ENCODE measurements around the gene APPBP2.
"Not testable (repeated sequence)": the region's sequence is repeated elsewhere in the genome, so short reads cannot be mapped to it uniquely, and the experiment has no call there.

APPBP2 gene, protein sequence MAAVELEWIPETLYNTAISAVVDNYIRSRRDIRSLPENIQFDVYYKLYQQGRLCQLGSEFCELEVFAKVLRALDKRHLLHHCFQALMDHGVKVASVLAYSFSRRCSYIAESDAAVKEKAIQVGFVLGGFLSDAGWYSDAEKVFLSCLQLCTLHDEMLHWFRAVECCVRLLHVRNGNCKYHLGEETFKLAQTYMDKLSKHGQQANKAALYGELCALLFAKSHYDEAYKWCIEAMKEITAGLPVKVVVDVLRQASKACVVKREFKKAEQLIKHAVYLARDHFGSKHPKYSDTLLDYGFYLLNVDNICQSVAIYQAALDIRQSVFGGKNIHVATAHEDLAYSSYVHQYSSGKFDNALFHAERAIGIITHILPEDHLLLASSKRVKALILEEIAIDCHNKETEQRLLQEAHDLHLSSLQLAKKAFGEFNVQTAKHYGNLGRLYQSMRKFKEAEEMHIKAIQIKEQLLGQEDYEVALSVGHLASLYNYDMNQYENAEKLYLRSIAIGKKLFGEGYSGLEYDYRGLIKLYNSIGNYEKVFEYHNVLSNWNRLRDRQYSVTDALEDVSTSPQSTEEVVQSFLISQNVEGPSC

DNA sequence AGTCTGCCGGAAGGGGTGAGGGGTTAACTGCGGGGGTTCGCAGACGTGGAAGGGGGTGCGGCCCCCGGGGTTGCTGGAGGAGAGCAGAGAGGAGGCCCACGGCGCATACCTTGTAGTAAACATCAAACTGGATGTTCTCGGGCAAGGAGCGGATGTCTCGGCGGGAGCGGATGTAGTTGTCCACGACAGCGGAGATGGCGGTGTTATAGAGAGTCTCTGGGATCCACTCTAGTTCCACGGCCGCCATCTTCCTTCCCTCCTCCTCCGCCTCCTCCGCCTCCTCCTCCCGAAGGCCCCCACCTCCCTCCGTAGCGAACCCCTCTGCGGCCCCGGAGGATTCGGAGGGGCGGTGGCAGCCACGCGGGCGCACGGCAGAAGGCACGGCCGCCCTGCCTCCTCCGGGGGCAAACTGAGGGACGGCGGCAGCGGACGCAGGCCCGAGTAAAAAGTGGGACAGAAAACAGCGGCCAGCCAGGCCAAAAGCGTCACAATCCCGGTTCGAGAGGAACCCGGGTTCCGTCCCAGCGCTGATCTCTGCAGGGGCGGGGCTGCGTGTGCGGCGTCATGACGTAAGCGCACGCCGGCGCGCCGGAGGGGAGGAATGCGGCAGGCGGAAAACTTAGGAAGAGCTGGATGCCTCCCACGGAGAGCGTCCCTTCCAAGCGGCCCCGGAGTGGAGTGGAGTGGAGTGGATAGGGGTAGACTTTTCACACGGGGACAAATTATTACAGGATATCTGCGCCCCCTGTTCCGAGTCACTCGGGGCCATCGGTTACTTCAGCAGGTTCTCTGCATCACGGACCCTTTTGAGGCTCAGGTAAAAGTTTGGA lies at the start of gene APPBP2:
Gene APPBP2 (minus strand): TSS at position 558 of the 830 bp plus-strand sequence. CDS start 311 bp downstream, at position 247.
- H3K4me1 Mint-ChIP-seq (ENCODE audit: low read depth), result peaks cover 17% of the 10 kb centered on the region
- H3K27ac Mint-ChIP-seq, result peak within 1 kb of the TSS; percentile 98
- H3K27me3 Mint-ChIP-seq, result peaks cover under 1% of the 10 kb centered on the region
- intact Hi-C loops (cut with micrococcal nuclease), result loop anchor here (1.0 to 10.0 kb wide), 3 partner anchors 49 to 116 kb away; no protein-coding TSS in a partner anchor
- H3K4me3 Mint-ChIP-seq, result peak within 1 kb of the TSS; percentile 99
- no peaks in the 10 kb centered on the region for H3K9me3 Mint-ChIP-seq
- H3K36me3 Mint-ChIP-seq (ENCODE audit: low read depth), result peaks cover 31% of the 10 kb centered on the region

DNA sequence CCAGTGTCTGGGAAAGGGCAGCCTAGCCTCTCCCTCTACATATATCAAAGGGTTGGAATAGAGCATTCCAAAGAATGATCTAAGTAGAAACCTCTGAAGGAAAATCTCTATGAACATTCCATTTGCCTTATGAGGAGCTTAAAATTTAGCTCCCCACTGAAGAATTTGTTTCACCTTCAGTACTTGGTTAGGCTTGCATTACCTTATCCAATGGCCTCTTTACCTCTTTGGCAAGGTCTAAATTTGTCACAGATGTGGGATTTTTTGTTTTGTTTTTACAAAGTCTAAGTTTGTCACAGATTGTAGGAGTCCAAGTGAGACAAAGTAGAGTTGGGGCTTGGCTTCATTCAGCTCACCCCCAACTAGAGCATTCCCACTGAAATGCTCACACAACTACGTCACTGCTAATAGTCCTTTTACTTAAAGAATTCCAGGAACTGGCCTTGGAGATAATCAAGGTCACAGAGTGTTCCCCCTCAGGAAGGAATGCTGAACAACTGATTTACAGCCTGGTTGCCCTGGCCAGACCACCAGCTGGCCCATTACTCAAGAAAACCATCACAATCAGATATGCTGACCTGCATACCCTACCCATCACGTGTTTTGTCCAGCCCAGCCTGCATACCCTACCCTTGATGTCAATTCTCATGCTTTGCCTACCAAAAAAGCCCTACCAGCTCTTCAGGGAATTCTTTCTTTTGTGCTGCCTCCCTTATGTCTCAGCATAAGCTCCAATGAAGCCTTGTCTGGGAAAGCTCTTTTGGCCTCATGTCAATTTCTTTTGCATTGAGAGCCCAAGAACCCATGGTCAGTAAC lies 47.4 kb upstream of the APPBP2 start:
- Mint-ChIP-seq H3K4me3 (no peak overlapping the region), H3K27me3 (no peaks in the 10 kb centered on the region), H3K4me1 (ENCODE audit: low read depth) (peaks cover 54% of the 10 kb centered on the region), H3K9me3 (no peaks in the 10 kb centered on the region), H3K27ac (peak overlapping the region; percentile 39), H3K36me3 (ENCODE audit: low read depth) (no peaks in the 10 kb centered on the region)
- intact Hi-C loops (cut with micrococcal nuclease), result loop anchor here (10.0 kb wide), 2 partner anchors 49 to 61 kb away; partner anchors contain the start of gene APPBP2

DNA sequence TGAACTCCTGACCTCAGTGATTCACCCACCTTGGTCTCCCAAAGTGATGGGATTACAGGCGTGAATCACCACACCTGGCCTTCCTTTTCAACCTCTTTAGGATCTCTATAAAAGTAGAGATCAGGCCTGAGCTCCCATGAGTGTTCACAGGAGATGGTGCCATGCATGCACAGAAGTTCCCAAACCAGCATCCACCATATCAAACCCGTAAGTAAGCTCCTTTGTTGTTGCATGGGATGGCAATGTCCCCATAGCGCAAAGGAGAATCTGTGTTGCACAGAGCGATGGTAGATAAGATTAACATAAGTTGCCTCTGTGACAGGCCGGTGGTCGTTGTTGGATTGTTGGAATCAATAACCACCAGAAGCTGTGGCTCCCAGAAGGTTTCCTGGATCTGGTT lies 39.2 kb upstream of the APPBP2 start:
- H3K4me3 Mint-ChIP-seq, result no peak overlapping the region
- H3K27me3 Mint-ChIP-seq, result no peaks in the 10 kb centered on the region
- no peaks in the 10 kb centered on the region for H3K9me3 Mint-ChIP-seq
- no peak overlapping the region for H3K27ac Mint-ChIP-seq
- H3K36me3 Mint-ChIP-seq (ENCODE audit: low read depth), result no peaks in the 10 kb centered on the region
- H3K4me1 Mint-ChIP-seq (ENCODE audit: low read depth), result no peaks in the 10 kb centered on the region
- intact Hi-C loops (cut with micrococcal nuclease), result no loop called here

DNA sequence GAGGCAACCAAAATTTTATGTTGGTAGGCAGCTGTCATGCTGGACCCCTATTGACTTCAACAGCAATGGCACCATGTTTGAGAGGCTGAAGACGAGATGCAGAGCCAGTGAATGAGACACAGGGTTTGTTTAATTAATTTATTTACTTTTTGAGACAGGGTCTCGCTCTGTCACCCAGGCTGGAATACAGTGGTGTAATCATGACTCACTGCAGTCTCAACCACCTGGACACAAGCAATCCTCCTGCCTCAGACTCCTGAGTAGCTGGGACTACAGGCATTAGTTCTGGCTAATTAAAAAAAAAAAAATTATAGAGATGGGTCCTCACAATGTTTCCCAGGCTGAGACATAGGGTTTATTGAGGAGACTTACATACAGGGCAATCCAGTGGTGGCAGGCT lies 37.7 kb upstream of the APPBP2 start:
- no peak overlapping the region for H3K27ac Mint-ChIP-seq
- H3K27me3 Mint-ChIP-seq, result no peaks in the 10 kb centered on the region
- no peak overlapping the region for H3K4me3 Mint-ChIP-seq
- no peaks in the 10 kb centered on the region for H3K36me3 Mint-ChIP-seq (ENCODE audit: low read depth)
- no peaks in the 10 kb centered on the region for H3K4me1 Mint-ChIP-seq (ENCODE audit: low read depth)
- H3K9me3 Mint-ChIP-seq, result no peaks in the 10 kb centered on the region
- intact Hi-C loops (cut with micrococcal nuclease), result no loop called here

DNA sequence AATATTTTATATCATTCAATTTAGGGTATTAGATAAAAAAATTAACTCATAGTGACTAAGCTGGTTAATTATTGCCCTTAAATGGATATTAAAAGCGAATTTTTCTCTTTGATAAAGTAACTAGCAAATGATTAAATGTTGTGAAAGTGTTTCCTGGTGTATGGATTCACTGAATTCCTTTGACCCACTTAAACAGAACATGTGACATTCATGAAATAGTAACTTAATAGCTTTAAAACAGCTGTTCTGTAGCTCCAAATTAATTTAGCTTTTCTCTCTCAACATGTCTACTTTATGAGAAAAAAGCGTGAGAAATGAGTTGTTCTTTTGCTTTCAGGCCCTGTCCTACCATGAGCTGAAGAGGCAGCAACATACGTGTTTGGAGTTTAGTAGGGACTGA lies 36.4 kb upstream of the APPBP2 start:
- H3K4me3 Mint-ChIP-seq, result no peak overlapping the region
- intact Hi-C loops (cut with micrococcal nuclease), result no loop called here
- no peaks in the 10 kb centered on the region for H3K4me1 Mint-ChIP-seq (ENCODE audit: low read depth)
- H3K36me3 Mint-ChIP-seq (ENCODE audit: low read depth), result no peaks in the 10 kb centered on the region
- no peaks in the 10 kb centered on the region for H3K9me3 Mint-ChIP-seq
- H3K27me3 Mint-ChIP-seq, result no peaks in the 10 kb centered on the region
- H3K27ac Mint-ChIP-seq, result no peak overlapping the region

DNA sequence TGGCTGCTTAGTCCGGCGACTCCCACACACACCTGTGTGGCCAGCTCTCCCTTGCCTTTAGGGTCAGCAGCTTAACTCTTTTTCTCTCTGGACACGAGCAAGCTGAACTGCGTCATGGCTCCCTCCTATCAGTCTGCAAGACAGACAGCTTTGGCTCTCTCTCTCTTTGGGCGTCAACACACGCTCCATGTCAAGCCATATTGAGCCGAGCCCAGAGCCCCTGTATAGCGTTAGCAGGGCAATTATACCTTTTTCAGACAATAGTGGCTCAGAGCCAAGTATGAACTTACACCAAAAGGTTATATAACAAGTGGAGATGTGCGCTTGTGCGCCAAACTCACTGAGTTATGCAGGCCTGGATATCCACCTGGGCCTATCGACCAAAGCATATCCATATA lies 34.8 kb upstream of the APPBP2 start:
- Mint-ChIP-seq H3K4me3 (no peak overlapping the region), H3K27ac (no peak overlapping the region), H3K36me3 (ENCODE audit: low read depth) (no peaks in the 10 kb centered on the region), H3K9me3 (no peaks in the 10 kb centered on the region), H3K27me3 (no peaks in the 10 kb centered on the region), H3K4me1 (ENCODE audit: low read depth) (no peaks in the 10 kb centered on the region)
- intact Hi-C loops (cut with micrococcal nuclease), result no loop called here

DNA sequence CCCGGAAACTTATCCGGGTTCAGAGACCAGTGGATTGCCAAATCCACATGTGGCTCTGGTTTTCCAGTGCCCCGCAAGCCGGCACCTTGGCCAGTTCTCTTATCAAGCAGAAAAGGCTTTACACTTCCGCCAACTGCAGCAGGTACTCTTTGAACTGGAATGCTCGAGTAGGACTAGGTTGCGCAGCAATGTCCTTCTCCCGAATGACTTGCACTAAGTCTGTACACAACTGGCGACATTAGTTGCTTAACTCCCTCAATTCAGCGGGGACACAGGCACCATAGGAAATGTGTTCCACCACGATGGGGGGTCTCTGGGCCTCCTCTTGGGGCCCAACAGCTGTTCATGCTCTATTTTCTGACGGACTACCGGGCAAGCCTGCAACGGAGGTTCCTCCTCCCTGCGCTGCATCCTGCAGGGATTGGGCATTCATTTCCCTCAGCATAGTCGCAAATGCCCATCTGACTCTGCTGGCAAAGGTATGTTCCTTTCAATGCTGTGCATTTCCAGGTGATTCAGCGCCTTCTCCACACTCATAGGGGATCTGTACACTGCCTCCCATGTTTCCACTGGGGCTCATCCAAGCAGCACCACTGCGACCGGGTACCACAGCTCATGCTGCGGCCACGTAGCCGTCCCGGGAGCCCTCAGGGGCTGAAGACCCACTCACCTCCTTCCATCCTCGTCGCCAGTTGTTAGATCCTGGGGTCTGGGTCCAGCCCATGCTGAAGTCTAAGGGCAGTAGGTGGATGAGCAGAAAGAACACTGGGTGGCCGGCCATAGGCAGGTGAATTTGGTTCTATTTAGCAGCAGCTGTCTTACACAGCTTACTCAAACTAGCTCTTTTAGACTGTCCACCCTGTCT lies 34.2 kb upstream of the APPBP2 start:
- H3K36me3 Mint-ChIP-seq (ENCODE audit: low read depth), result no peaks in the 10 kb centered on the region
- no peak overlapping the region for H3K4me3 Mint-ChIP-seq
- H3K27ac Mint-ChIP-seq, result no peak overlapping the region
- no peaks in the 10 kb centered on the region for H3K9me3 Mint-ChIP-seq
- intact Hi-C loops (cut with micrococcal nuclease), result no loop called here
- H3K27me3 Mint-ChIP-seq, result no peaks in the 10 kb centered on the region
- no peaks in the 10 kb centered on the region for H3K4me1 Mint-ChIP-seq (ENCODE audit: low read depth)

DNA sequence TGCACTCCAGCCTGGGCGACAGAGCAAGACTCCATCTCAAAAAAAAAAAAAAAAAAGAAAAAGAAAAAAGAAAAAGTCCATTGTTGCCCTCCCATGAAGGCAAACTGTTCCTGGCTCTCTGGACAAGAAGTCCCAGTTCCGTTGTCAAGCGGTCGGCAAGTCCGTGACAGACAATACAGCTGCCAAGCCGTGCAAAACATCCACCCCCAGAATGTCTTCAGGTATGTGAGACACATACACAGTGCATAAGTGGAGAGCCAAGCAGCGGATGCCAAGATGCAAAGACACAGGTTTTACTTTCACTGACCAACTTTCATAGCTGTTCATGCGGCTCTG lies 33.6 kb upstream of the APPBP2 start:
- Mint-ChIP-seq H3K4me1 (ENCODE audit: low read depth) (no peaks in the 10 kb centered on the region), H3K27me3 (no peaks in the 10 kb centered on the region), H3K36me3 (ENCODE audit: low read depth) (no peaks in the 10 kb centered on the region), H3K27ac (no peak overlapping the region), H3K9me3 (no peaks in the 10 kb centered on the region), H3K4me3 (no peak overlapping the region)
- intact Hi-C loops (cut with micrococcal nuclease), result no loop called here

DNA sequence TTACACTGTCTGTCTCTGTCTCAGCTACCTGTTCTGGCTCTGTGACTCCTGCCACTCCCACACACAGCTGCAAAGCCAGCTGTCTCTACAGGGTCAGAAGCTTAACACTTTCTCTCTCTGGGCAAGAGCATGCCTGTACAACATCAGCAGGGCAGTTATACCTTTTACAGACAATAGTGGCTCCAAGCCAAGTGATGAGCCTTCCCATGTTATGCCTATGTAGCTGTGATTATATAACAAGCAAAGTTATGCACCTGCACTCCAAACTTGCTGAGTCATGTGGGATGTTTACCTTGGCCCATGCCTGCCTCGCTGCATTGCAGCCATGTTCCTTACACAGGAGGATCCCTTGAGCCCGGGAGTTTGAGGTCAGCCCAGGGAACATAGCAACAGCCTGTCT lies 31.8 kb upstream of the APPBP2 start:
- no peaks in the 10 kb centered on the region for H3K27me3 Mint-ChIP-seq
- no peaks in the 10 kb centered on the region for H3K4me1 Mint-ChIP-seq (ENCODE audit: low read depth)
- H3K4me3 Mint-ChIP-seq, result no peak overlapping the region
- no peak overlapping the region for H3K27ac Mint-ChIP-seq
- H3K36me3 Mint-ChIP-seq (ENCODE audit: low read depth), result no peaks in the 10 kb centered on the region
- H3K9me3 Mint-ChIP-seq, result peaks cover 5% of the 10 kb centered on the region
- intact Hi-C loops (cut with micrococcal nuclease), result no loop called here

DNA sequence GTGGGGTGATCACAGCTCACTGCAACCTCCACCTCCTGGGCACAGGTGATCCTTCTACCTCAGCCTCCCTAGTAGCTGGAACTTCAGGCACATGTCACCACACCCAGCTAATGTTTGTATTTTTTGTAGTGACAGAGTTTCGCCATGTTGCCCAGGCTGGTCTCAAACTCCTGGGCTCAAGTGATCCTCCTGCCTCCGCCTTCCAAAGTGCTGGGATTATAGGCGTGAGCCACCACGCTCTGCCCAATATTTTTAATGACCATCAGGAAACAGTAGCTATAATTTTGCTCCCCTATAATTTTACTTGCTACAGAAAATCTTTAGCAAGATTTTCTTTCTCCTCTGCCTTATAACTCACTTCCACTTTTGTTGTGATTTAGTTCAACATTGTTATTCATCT lies 29.7 kb upstream of the APPBP2 start:
- H3K4me3 Mint-ChIP-seq, result no peak overlapping the region
- peaks cover 8% of the 10 kb centered on the region for H3K9me3 Mint-ChIP-seq
- intact Hi-C loops (cut with micrococcal nuclease), result no loop called here
- no peaks in the 10 kb centered on the region for H3K36me3 Mint-ChIP-seq (ENCODE audit: low read depth)
- H3K4me1 Mint-ChIP-seq (ENCODE audit: low read depth), result no peaks in the 10 kb centered on the region
- no peaks in the 10 kb centered on the region for H3K27me3 Mint-ChIP-seq
- no peak overlapping the region for H3K27ac Mint-ChIP-seq

DNA sequence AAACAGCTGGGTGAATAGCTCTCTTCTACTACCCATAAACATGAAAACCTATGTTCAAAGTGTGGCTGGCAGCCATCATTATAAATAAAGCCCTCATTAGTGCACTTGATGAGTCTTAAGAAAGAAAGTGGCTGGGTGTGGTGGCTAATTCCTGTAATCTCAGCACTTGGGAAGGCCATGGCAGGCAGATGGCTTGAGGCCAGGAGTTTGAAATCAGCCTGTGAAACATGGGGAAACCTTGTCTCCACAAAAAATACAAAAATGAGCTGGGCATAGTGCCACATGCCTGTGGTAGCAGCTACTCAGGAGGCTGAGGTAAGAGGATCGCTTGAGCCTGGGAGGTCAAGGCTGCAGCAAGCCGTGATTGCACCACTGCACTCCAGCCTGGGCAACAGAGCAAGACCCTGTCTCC lies 28.3 kb upstream of the APPBP2 start:
- H3K9me3 Mint-ChIP-seq, result peaks cover 8% of the 10 kb centered on the region
- intact Hi-C loops (cut with micrococcal nuclease), result no loop called here
- no peaks in the 10 kb centered on the region for H3K4me1 Mint-ChIP-seq (ENCODE audit: low read depth)
- H3K27me3 Mint-ChIP-seq, result no peaks in the 10 kb centered on the region
- no peak overlapping the region for H3K4me3 Mint-ChIP-seq
- no peaks in the 10 kb centered on the region for H3K36me3 Mint-ChIP-seq (ENCODE audit: low read depth)
- no peak overlapping the region for H3K27ac Mint-ChIP-seq

DNA sequence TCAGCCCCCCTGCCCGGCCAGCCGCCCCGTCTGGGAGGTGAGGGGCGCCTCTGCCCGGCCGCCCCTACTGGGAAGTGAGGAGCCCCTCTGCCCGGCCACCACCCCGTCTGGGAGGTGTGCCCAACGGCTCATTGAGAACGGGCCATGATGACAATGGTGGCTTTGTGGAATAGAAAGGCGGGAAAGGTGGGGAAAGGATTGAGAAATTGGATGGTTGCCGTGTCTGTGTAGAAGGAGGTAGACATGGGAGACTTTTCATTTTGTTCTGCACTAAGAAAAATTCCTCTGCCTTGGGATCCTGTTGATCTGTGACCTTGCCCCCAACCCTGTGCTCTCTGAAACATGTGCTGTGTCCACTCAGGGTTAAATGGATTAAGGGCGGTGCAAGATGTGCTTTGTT lies 26.2 kb upstream of the APPBP2 start:
- H3K36me3 Mint-ChIP-seq (ENCODE audit: low read depth); H3K9me3 Mint-ChIP-seq; intact Hi-C loops (cut with micrococcal nuclease); H3K4me1 Mint-ChIP-seq (ENCODE audit: low read depth); H3K27ac Mint-ChIP-seq; H3K4me3 Mint-ChIP-seq; H3K27me3 Mint-ChIP-seq: not testable (repeated sequence)

DNA sequence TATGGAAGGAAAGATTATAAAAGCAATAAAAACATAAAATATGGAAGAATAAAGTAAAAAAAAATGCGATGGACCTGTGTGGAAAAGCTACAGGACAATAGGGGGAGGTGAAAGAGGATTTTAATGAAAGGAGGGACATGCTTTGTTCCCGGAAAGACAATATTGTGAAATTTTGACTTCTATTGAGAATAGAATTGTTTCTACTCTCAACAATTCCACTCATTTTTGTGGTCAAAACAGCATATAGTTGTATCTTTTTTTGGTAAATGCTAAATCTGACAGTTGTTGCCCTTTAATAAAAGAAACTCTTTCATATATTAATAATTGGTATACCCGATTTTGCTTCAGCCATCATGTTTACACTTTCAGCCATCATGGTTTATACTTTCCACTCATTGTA lies 22.9 kb upstream of the APPBP2 start:
- H3K36me3 Mint-ChIP-seq (ENCODE audit: low read depth), result no peaks in the 10 kb centered on the region
- no peaks in the 10 kb centered on the region for H3K27me3 Mint-ChIP-seq
- no peak overlapping the region for H3K4me3 Mint-ChIP-seq
- intact Hi-C loops (cut with micrococcal nuclease), result no loop called here
- no peak overlapping the region for H3K27ac Mint-ChIP-seq
- H3K4me1 Mint-ChIP-seq (ENCODE audit: low read depth), result no peaks in the 10 kb centered on the region
- H3K9me3 Mint-ChIP-seq, result peaks cover 8% of the 10 kb centered on the region
